UCSD-AML1 (cell line): ENCODE measurements around the gene TTC29.
A peak's percentile ranks its signal among the peaks of the same experiment; 100 is the strongest.

Experiments
- DNase-seq: peaks from one replicate; lab custom pipeline; 2025; ENCODE audit not compliant: unreplicated experiment; lab: John Stamatoyannopoulos, UW

TTC29 gene, protein sequence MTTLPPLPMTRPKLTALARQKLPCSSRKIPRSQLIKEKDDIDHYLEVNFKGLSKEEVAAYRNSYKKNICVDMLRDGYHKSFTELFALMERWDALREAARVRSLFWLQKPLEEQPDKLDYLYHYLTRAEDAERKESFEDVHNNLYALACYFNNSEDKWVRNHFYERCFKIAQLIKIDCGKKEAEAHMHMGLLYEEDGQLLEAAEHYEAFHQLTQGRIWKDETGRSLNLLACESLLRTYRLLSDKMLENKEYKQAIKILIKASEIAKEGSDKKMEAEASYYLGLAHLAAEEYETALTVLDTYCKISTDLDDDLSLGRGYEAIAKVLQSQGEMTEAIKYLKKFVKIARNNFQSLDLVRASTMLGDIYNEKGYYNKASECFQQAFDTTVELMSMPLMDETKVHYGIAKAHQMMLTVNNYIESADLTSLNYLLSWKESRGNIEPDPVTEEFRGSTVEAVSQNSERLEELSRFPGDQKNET

DNA sequence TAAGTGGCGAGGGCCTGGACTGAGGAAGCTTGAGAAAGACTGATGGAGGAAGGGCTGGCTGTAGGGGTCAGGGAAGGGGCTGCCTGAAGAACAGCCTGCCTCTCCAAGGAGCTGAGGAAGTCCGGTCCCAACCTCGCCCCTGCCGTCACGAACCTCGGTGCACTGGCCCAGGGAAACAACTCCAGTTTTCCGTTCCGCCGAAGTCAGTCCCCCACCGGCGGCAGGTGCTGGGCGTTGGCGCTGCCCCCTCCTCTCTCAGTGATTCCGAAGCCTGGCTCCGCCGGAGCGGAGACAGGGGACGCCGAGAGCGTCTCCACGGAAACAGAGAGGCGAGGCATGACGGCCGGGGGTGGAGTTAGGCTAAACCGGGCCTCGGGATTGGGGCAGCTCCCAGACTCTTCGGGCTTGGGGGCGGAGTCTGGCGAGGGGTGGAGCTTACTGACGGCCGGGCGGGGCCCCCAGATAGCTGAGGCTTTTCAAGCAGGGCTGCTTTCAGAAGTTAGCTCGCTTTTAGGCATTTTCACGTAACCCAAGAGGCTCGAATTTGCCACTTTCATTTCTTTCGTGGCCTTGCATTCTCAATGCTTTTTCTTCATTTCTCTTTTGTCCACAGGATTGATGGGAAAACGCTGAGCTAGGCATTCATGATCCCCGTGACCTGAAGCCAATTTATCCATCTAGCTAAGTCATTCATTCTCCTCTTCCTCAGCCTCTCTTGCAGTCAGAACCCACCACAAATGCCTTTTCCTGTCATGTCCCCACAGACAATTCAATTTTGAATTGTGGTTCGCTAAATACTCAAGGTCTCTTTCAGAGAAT lies at the start of gene TTC29:
Gene TTC29 (minus strand): TSS at position 309 of the 819 bp plus-strand sequence. CDS start 5,969 bp downstream, outside the sequence.
- DNase-seq: peak; percentile 69

DNA sequence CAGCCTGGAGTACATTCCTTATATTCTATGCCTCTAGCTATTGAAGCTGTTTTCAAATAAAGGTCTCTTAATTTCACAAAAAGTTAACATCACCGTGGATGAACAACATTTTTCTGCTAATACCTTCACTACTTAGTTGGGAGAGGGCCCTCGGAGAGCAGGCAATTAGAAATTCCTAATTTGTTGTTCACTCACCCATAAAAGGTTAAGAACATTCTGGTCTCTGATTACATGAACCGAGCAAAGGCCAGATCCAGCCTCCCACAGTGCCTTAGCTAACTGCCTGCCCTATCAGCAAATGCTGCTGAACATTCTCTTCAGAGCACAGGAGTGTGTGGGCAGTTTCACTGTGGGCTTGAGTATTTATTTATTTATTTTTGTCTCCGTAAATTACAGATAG lies 36.0 kb upstream of the TTC29 start:
- no peak for DNase-seq

DNA sequence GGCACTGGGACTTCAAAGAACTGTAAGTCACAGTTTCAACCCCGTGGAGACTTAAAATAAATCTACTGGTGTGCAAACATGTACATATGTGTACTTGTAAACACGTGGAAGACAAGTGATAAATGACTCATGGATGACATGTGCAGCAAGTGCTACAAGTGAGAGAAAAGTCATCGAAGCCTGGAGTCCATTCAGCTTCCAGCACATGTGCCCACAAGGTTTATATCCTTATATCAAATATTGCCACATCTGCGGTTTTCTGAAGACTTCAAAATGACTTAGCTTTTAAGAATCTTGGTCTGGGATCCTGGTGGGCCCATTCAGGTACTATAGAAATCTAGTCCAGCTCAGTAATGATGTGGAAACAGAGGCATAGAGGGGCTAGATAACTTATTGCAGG lies 33.0 kb upstream of the TTC29 start:
- DNase-seq: no peak

DNA sequence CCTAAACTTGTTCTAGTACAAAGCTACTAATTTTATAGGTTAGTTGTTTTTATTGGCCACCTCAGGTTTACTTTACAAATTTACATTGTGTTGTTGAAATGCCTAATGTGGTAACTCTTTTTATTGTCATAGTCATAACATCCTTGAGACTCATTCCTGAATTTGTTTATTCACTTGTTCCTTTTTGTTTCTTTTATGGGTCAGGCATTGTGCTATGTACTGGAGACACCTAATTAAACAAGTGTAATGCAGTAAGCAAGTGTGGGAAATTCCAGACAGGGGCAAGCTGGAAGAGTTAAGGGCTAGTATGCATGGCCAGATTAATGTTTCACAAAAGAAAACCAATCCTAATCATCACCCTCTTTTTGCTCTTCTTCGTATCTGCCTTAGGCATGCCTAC lies 30.5 kb upstream of the TTC29 start:
- no peak for DNase-seq

DNA sequence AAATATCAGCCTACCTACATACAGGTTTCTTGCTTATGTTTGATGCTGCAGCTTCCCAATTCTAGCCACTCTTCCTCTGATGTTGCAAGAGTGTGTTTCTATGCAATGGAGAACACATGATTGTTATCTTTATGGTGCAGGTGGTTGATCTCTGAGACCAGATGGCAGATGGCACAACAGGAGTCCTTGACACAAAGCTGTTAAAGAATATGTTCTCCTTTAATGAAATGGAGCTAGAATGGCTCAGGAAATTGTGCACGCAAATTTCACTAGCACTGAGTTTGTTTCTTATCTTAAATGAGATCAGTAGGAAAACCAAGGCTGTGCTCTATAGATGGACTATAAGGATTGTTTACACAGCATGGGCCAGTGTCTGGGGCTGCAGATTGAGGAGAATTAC lies 29.9 kb upstream of the TTC29 start:
- DNase-seq: no peak

DNA sequence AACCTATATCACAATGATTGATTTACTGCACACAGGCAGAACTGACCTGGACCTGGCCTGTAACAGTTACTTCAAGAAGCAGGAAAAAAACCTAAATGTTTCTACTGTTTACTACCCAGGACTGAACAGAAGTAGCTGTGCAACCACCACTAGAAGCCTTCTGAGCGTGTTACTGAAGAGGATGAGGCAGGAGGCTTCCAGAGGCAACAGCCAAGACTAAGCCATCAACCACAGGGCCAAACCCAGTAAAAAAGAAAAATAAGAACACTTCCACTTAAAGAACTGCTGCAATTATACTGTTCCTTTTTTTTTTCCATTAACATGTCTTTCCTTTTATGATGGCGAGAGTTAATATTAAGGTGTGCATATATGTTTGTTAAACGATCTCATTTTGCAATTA lies 29.4 kb upstream of the TTC29 start:
- no peak for DNase-seq

DNA sequence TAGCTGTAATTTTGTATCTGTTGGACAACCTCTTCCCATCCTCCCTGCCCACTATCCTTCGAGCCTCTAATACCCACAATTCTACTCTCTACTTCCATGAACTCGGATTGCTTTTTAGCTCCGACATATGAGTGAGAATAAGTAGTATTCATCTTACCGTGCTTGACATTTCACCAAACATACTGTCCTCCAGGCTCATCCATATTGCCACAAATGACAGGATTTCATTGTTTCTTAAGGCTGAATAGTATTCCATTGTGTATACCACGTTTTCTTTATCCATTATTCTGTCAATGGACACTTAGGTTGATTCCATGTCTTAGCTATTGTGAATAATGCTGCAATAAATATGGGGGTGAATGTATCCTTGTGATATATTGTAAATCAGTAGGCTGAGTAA lies 26.4 kb upstream of the TTC29 start:
- DNase-seq: no peak

DNA sequence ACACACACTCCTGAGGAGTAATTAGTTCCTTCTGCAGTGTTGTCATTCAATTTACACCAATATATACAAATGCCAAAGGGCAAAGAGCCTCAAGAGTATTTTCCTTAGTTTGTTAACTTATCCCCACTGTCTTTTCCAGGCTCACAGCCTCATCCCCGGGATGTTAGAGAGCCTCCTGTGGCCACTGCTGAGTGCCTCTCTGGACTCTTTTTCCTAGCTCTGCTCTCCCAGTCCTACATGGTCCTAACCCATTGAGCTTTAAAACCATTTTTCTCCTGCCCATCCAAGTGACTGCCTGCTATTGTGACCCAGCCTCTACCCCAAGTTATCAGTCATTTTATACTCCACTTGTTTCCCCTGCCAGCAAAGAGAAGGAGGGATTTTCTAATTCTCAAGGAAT lies 23.5 kb upstream of the TTC29 start:
- DNase-seq: no peak

DNA sequence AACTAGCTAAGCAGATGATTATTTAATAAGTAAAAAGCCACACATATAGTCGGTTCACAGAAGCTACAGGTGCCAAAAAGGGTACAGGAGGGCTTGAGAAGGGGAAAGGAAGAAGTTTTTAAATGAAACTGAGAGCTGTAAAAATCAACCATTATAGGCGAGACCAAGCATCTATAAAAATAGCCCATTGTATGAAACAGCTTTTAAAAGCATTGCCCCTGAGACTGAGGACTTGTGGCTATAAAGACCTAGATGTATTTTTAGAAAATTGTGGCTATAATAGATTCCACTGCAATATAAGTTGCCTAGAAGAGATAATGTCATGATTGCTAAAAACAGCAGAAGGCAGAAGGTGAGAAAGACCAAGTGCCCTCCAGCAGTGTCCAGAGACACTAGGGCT lies 15.0 kb upstream of the TTC29 start:
- no peak for DNase-seq

DNA sequence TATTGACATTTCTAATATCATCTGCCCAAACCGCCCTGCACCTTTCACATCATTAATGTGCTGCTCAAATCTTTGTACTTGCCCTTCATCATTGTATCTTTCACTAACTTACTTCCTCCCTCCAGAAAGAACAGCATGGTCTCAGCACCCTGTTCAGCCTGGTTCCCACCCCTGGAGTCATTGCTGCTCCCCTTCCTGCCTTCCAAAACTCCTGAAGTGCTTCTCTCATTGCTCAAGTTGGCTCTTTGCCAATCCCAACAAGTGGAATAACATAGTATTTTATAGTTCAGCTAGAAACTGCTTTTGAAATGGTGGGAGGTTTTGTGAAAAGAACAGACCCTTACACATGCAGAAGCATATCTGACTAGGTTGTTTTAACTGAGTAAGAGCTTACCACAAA lies 14.0 kb upstream of the TTC29 start:
- no peak for DNase-seq

DNA sequence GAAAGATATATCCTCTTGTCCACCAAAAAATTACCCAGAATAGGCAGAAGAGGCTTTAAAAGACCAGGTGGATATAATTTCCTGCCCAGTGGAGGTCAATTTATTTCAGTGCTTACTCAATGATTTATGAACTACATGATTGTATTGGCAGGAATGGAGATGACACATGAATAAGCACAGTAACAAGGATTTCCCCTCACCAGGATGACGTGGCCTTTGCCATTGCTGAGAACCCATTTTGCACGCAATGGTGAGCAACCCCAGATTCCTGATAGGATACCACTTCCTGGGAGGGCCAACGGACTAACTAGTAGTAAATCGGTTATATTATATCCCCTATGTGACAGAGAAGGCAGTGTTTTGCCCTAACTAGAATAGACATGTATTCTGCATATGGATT lies 11.6 kb upstream of the TTC29 start:
- DNase-seq: no peak

DNA sequence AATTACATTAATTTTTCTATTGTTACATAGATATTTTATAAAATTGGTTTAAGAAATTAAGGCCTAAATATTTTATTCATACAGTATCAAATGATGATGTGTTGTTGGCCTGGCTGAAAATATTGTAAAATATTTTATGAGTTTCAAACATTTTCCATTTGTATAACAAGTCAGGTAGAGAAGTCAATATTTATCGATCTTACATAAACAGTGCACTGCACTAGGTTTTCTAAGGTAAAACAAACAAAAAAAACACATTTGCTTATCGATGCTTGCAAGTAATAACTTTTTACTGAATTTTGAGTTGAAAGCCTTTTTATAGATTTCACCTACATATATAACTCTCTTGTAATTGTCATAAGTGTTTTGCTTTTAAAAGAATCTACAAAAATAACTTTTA lies 7.2 kb upstream of the TTC29 start:
- no peak for DNase-seq

DNA sequence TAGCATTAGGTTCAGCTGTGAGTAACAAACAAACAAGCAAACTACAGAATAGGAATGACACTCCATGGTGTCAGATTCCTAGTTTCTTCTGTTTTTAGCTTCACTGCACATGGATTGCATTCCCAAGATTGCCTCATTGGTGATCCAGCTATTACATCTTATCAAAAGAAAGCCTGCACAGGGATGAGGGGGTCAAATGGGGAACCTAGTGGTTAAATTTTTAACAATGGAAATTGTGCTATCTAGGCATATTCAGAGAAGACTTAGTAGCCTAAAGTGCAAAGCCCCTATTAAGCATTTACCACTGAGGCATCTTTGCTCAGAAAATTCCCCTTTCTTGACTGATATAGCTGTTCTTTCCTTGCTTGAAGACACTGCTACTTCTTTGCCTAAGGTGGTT lies 3.9 kb upstream of the TTC29 start:
- no peak for DNase-seq

DNA sequence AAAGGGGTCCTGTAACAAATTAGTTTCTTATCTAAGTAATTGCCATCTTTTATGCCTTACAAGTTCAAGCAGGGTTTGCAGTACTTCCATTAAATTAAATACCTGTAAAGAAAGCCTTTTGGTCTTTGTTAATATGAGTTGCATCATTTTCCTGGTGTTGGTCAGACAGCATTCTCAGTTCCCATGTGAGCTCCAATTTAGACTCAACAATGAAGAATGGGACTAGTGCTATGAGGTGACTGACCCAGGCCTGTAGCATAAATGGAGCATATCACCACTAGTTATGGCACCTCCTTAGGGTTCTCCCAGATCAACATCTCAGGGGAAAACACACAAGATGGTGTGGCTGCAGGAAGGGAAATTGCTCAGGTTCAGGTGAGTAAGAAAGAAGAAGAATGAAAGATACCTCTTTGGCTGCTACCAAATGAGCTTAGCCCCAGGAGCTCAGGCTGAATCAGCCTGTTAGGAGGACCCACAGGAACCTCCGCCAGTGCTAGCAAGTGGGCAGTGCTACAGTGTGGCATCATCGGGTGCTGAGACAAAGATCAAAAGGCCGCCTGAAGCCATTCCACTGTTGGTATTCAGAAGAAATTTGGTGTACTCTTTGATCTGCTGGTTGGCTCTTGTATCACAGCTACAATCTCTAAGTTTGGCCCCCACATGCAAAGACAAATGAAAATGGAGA lies 1.8 kb downstream of the TTC29 start:
- no peak for DNase-seq

DNA sequence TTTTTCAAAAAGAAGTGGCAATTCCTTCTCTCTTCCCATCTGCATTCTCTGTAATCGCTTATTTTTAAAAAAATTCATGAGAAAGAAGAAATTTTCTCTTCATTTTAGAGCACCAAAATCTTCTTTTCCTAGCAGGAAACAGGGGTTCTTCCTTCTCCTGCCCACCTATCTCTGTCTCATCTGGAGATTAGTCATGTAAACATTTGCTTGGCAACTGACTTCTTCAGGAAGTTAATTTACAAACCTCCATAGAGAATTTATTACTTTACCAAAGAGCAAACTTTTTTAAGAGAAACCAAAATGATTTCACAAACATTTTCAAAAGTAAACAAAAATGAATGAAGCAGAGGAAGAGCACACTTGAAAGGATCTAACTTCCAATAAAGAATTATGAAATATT lies 13.5 kb downstream of the TTC29 start:
- DNase-seq: no peak

DNA sequence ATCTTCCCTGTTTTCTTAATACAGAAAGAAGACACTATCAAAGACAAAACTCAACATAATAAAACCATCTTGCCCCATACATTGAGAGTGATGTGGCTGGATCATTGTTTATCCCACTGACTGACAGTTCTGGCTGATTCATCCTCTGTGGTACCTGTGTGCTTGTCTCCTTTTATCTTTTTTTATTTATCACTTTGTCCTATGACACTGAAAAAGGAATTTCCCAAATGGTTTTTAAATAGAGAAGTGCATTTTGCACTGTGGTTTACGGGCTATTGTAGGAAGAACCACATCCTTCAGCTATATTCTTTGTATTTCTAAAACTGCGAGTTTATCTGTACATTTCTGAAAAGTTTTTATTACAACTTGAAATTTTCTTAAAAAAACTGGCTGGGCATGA lies 15.0 kb downstream of the TTC29 start:
- no peak for DNase-seq

DNA sequence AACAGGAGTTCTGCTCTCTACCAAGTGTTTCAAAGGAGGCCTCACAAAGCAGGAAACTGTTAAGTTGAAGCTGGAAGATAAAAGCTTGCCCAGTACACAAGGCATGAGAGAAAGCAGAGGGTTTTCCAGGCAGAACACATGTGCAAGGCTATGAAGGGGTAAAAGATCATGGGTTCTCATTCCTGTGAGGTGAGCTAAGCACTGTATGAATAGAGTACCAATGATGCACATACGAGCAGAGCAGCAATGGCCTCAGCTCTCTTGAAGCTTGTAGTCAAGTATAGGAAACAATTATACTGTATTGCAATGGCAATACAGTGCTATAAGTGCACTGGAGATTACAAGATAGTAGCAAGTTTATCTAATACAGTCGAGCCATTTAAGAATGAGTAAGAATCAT lies 18.0 kb downstream of the TTC29 start:
- no peak for DNase-seq

DNA sequence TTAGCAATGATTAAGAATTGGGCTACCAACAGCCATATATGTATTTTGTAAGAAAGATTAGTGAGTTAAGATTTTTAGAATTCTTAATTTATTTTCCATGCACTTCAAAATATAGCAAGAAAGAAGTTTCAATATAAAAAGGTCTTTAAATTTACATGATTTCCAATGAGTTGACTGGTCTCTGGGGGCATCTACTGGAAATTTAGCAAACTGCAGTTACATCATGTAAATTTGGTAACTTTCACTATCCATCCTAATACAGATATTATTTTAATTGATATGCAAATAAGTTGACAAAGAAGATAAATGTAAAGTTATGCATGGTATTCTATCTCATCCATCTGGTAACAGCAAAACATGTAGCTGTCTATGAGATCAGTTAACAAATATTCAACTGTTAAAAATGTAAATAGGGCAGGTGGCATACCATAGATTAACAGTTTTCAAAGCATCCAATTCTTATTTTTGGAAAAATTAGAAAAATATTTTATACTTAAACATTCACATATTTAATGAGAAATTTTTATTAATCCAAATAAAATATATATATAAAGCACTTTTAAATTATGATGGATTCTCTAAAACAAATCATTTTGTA lies 29.1 kb downstream of the TTC29 start:
- DNase-seq: no peak

DNA sequence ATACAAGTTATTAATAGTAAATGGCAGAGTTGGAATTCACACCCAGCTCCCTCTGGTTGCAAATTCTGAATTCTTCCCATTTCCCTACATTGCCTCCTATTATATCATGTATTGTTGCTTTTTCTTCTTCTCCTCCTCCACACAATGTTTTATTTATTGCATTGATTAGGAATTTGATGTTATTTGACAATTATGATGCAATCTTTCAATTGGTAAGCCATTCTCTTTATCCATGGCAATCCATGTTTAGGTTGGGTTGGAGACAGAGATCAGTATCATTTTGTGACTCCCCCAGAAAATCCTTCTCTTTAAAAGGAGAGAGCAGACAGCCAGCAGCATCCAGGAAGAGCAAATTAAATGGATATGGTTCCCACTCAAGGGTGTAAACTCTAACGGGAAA lies 30.5 kb downstream of the TTC29 start:
- DNase-seq: no peak

DNA sequence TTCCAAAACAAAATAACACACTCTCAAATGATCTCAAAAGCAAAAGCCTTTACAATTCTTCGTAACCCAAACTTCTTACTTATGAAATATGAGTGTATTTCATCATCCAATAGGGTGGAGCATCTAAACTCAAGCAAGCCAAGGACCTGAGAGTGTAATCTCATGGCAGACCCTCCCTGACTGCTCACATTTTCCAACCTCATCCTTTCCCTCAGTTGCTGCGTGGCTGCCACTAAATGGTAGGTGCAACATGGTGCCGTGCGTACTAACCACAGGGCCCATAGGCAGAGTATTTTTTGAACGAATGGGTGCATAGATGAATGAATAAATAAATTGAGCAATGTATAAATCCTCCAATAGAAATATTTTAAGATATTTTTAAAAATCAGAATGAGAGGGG lies 45.4 kb downstream of the TTC29 start:
- DNase-seq: no peak

DNA sequence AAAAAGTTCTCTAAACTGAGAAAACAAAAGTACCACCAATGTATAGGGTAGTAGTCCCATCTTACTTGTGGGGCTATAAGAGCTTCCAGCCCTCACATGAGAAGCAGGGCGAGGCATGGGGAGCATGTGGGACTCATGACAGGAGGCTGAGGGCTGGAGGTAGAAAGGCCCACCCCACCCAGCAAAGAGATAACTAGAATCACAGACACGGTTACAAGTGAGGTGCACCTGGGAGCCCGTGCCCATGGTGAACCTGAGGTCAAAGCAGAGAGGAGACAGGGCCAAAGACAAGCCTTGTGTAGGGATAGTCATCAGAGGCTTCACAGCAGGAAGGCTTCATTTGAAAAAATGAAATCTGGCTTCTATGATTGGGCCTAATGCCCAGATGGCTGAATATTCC lies 55.4 kb downstream of the TTC29 start:
- no peak for DNase-seq
